Fibroblast of lung (primary cell): ENCODE measurements around the gene EPHA1. TPM values are rescaled to one million over a fixed set of nuclear protein-coding genes. Genes with fewer than 3 reads are reported as not detected.

ENCODE experiments used
- DNase-seq, 2 donors: peaks; one replicate each; pipeline versions ENCODE4 v3.0.0 to v3.0.0-alpha.2; 2010; ENCODE audit warnings: low read depth in 2 of 2
- H2AFZ ChIP-seq: 2 replicates; pipeline ENCODE4 v1.5.1; 2012; ENCODE audit warnings: low read length, control low read depth, inconsistent platforms
- H3K27ac ChIP-seq: 2 replicates; pipeline ENCODE4 v1.5.1; 2011; ENCODE audit warnings: low read length, control low read depth; ENCODE audit not compliant: insufficient read depth
- H3K27me3 ChIP-seq: 2 replicates; pipeline ENCODE4 v1.5.1; 2011; ENCODE audit warnings: mild to moderate bottlenecking, low read length; ENCODE audit not compliant: control insufficient read depth, insufficient read depth
- H3K36me3 ChIP-seq: 2 replicates; pipeline ENCODE4 v1.5.1; 2011; ENCODE audit warnings: low read length; ENCODE audit not compliant: control insufficient read depth, insufficient read depth
- H3K4me1 ChIP-seq: 2 replicates; pipeline ENCODE4 v1.5.1; 2011; ENCODE audit warnings: low read length; ENCODE audit not compliant: control insufficient read depth, insufficient read depth; ENCODE audit errors: extremely low read depth
- H3K4me2 ChIP-seq: 2 replicates; pipeline ENCODE4 v1.5.1; 2011; ENCODE audit warnings: low read length, control low read depth; ENCODE audit not compliant: insufficient read depth; ENCODE audit errors: extremely low read depth
- H3K4me3 ChIP-seq, 4 experiments: fragments of 200-600 bp in 1 of 4; sonication (generic) in 1 of 4; replicated peaks in 1 of 4; 2 replicates each; pipeline ENCODE4 v1.5.1; 2011 to 2016; ENCODE audit warnings: low read length in 4 of 4, low read depth in 3 of 4, mild to moderate bottlenecking in 3 of 4, control low read depth in 2 of 4, inconsistent platforms in 1 of 4, mixed read lengths in 1 of 4; ENCODE audit not compliant: insufficient read depth in 1 of 4; ENCODE audit errors: control extremely low read depth in 1 of 4
- H3K79me2 ChIP-seq: 2 replicates; pipeline ENCODE4 v1.5.1; 2012; ENCODE audit warnings: mild to moderate bottlenecking, low read length, inconsistent platforms; ENCODE audit not compliant: control insufficient read depth, insufficient read depth
- H3K9ac ChIP-seq: 2 replicates; pipeline ENCODE4 v1.5.1; 2011; ENCODE audit warnings: mild to moderate bottlenecking, low read length, control low read depth; ENCODE audit not compliant: insufficient read depth
- H3K9me3 ChIP-seq: 2 replicates; pipeline ENCODE4 v1.5.1; 2012; ENCODE audit warnings: low read depth, low read length; ENCODE audit not compliant: control insufficient read depth, insufficient read depth
- H4K20me1 ChIP-seq: 2 replicates; pipeline ENCODE4 v1.5.1; 2011; ENCODE audit warnings: low read length; ENCODE audit not compliant: control insufficient read depth, insufficient read depth; ENCODE audit errors: extremely low read depth
- CTCF ChIP-seq, 2 donors: IDR thresholded peaks in 1 of 2; conservative IDR thresholded peaks in 1 of 2; 1 replicate in 1 of 2; 2 replicates in 1 of 2; pipeline ENCODE4 v1.5.1; 2011 to 2012; ENCODE audit warnings: low read length in 2 of 2, control low read depth in 1 of 2, inconsistent platforms in 1 of 2, low read depth in 1 of 2, mild to moderate bottlenecking in 1 of 2
- EZH2 ChIP-seq: IDR thresholded peaks from 2 replicates; pipeline ENCODE4 v1.5.1; 2012; ENCODE audit warnings: low read length, control low read depth, mild to moderate bottlenecking; ENCODE audit errors: missing control alignments
- polyA plus RNA-seq, 2 donors: library from polyadenylated mRNA; depleted of rRNA in 1 of 2; stranded (reverse) in 1 of 2; unstranded in 1 of 2; fragments of >200 nt; gene quantifications; 2 replicates each; pipeline ENCODE4 v1.2.1, GENCODE V29; 2011 to 2012; ENCODE audit warnings: missing spikeins in 1 of 2
- total RNA-seq: library from RNA; depleted of rRNA; stranded (reverse); fragments of >200 nt; gene quantifications from 2 replicates; pipeline ENCODE4 v1.2.1, GENCODE V29; 2014

EPHA1 gene
- total and polyA plus RNA-seq, 2 donors (not counting 1 experiment from before 2014, with no cell fraction given): under 0.01 to 0.09 TPM

- Histone ChIP-seq H3K9me3 (no peaks in the 10 kb centered on the region), H3K4me1 (peaks cover 51% of the 10 kb centered on the region), H3K36me3 (peaks cover 57% of the 10 kb centered on the region), H3K79me2 (peaks cover 52% of the 10 kb centered on the region), H4K20me1 (peaks cover 5% of the 10 kb centered on the region), H2AFZ (no peak overlapping the region), H3K4me3 (no peak overlapping the region), H3K27ac (peak overlapping the region; percentile 47), H3K27me3 (no peaks in the 10 kb centered on the region), H3K4me2 (no peak overlapping the region), H3K9ac (no peak overlapping the region)
- TF ChIP-seq CTCF (conservative IDR thresholded peaks at IDR 0.05 in 1 of 2, IDR thresholded peaks at IDR 0.05 in 1 of 2; ENCODE audit: low read depth in 1 of 2, low read length in 2 of 2): no peak
- TF ChIP-seq EZH2: no peak
- DNase-seq: no peak
Measured at GRCh38 chr7:143389316-143390103, 19.1 kb downstream of the EPHA1 start.

DNA sequence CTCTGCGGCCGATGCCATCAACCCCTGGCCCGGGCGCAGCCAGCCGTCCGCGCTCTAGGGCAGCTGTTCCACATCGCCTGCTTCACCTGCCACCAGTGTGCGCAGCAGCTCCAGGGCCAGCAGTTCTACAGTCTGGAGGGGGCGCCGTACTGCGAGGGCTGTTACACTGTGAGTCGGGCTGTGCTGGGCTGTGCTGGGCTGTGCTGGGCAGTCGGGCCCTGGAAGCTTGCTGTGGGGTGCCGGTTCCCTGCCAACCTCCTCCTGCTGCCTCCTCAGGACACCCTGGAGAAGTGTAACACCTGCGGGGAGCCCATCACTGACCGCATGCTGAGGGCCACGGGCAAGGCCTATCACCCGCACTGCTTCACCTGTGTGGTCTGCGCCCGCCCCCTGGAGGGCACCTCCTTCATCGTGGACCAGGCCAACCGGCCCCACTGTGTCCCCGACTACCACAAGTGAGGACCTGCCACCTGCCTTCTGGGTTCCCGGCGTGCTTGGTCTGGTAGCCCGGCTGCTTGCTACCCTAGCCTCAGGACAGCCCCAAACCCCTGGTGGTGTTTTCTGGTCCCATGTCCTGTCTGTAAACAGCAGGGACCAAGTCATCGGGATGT is 20.1 kb downstream of the EPHA1 start:
- TF ChIP-seq EZH2 (no peak), CTCF (conservative IDR thresholded peaks at IDR 0.05 in 1 of 2, IDR thresholded peaks at IDR 0.05 in 1 of 2; ENCODE audit: low read depth in 1 of 2, low read length in 2 of 2) (no peak)
- Histone ChIP-seq H3K4me2 (peak overlapping the region; percentile 11), H3K79me2 (peaks cover 62% of the 10 kb centered on the region), H3K27me3 (no peaks in the 10 kb centered on the region), H3K27ac (peak overlapping the region; percentile 49), H3K4me1 (peaks cover 54% of the 10 kb centered on the region), H3K4me3 (no peak overlapping the region), H3K36me3 (peaks cover 59% of the 10 kb centered on the region), H4K20me1 (peaks cover 5% of the 10 kb centered on the region), H3K9ac (no peak overlapping the region), H2AFZ (no peak overlapping the region), H3K9me3 (no peaks in the 10 kb centered on the region)
- DNase-seq: no peak

- Histone ChIP-seq H3K36me3 (peaks cover 60% of the 10 kb centered on the region), H4K20me1 (peaks cover 5% of the 10 kb centered on the region), H3K9me3 (no peaks in the 10 kb centered on the region), H3K9ac (no peak overlapping the region), H3K4me1 (peaks cover 55% of the 10 kb centered on the region), H3K27me3 (no peaks in the 10 kb centered on the region), H3K27ac (no peak overlapping the region), H3K79me2 (peaks cover 67% of the 10 kb centered on the region), H2AFZ (no peak overlapping the region), H3K4me3 (no peak overlapping the region), H3K4me2 (no peak overlapping the region)
- no peak for TF ChIP-seq EZH2
- TF ChIP-seq CTCF (conservative IDR thresholded peaks at IDR 0.05 in 1 of 2, IDR thresholded peaks at IDR 0.05 in 1 of 2; ENCODE audit: low read depth in 1 of 2, low read length in 2 of 2): no peak
- DNase-seq: no peak
Measured at GRCh38 chr7:143388051-143388450, 20.6 kb downstream of the EPHA1 start.
